ENCODE results near the gene SEMA3E. TPM values are rescaled to one million over a fixed set of nuclear protein-coding genes. Genes with fewer than 3 reads are reported as not detected.
"Not testable (repeated sequence)": the region's sequence is repeated elsewhere in the genome, so short reads cannot be mapped to it uniquely, and the experiment has no call there.

SEMA3E gene
- total RNA-seq, 1 donor from 2014 or later = 0.27 TPM

GRCh38 chr7:83467493-83467892 is 181.4 kb downstream of the SEMA3E start:
- no peak for DNase-seq
- intact Hi-C loops (cut with DNase I) = no loop called here

GRCh38 chr7:83466956-83467355 is 182.0 kb downstream of the SEMA3E start:
- intact Hi-C loops (cut with DNase I) = no loop called here
- DNase-seq = no peak
- no peak for ATAC-seq (ENCODE audit: poor library complexity)

More at GRCh38 chr7:83467493-83467892, 181.4 kb downstream of the SEMA3E start:
- ATAC-seq (ENCODE audit: poor library complexity) = no peak

GRCh38 chr7:83466187-83466923 is 182.6 kb downstream of the SEMA3E start:
- intact Hi-C loops (cut with DNase I) = no loop called here
- ATAC-seq (ENCODE audit: poor library complexity) (no peak), DNase-seq (no peak)

GRCh38 chr7:83465643-83466042 is 183.3 kb downstream of the SEMA3E start:
- ATAC-seq (ENCODE audit: poor library complexity) (no peak), DNase-seq (no peak)
- intact Hi-C loops (cut with DNase I) = no loop called here

- intact Hi-C loops (cut with DNase I); DNase-seq: not testable (repeated sequence)
These were observed 187.1 kb downstream of the SEMA3E start for GRCh38 chr7:83461820-83462219.

GRCh38 chr7:83459930-83460653 is 188.8 kb downstream of the SEMA3E start:
- intact Hi-C loops (cut with DNase I); ATAC-seq (ENCODE audit: poor library complexity); DNase-seq: not testable (repeated sequence)

More at GRCh38 chr7:83461820-83462219, 187.1 kb downstream of the SEMA3E start:
- ATAC-seq (ENCODE audit: poor library complexity) = not testable (repeated sequence)

- intact Hi-C loops (cut with DNase I); ATAC-seq (ENCODE audit: poor library complexity); DNase-seq: not testable (repeated sequence)
These were observed 189.6 kb downstream of the SEMA3E start for GRCh38 chr7:83459101-83459929.

GRCh38 chr7:83457022-83457892 is 191.7 kb downstream of the SEMA3E start:
- intact Hi-C loops (cut with DNase I) = no loop called here
- DNase-seq (no peak), ATAC-seq (ENCODE audit: poor library complexity) (no peak)

GRCh38 chr7:83456413-83456812 is 192.5 kb downstream of the SEMA3E start:
- no peak for ATAC-seq (ENCODE audit: poor library complexity)
- intact Hi-C loops (cut with DNase I) = no loop called here
- DNase-seq = no peak

GRCh38 chr7:83455612-83456011 is 193.3 kb downstream of the SEMA3E start:
- intact Hi-C loops (cut with DNase I) = no loop called here
- DNase-seq (no peak), ATAC-seq (ENCODE audit: poor library complexity) (no peak)

GRCh38 chr7:83452256-83452655 is 196.7 kb downstream of the SEMA3E start:
- DNase-seq (no peak), ATAC-seq (ENCODE audit: poor library complexity) (no peak)
- intact Hi-C loops (cut with DNase I) = no loop called here

GRCh38 chr7:83451501-83452045 is 197.4 kb downstream of the SEMA3E start:
- intact Hi-C loops (cut with DNase I) = no loop called here
- DNase-seq = no peak
- no peak for ATAC-seq (ENCODE audit: poor library complexity)

GRCh38 chr7:83449781-83450180 is 199.2 kb downstream of the SEMA3E start:
- ATAC-seq (ENCODE audit: poor library complexity) (no peak), DNase-seq (no peak)
- intact Hi-C loops (cut with DNase I) = no loop called here

GRCh38 chr7:83447681-83448080 is 201.3 kb downstream of the SEMA3E start:
- no peak for DNase-seq
- intact Hi-C loops (cut with DNase I) = no loop called here
- ATAC-seq (ENCODE audit: poor library complexity) = no peak

GRCh38 chr7:83446102-83446669 is 202.8 kb downstream of the SEMA3E start:
- intact Hi-C loops (cut with DNase I) = no loop called here
- DNase-seq = no peak
- ATAC-seq (ENCODE audit: poor library complexity) = no peak

GRCh38 chr7:83442911-83443310 is 206.0 kb downstream of the SEMA3E start:
- no peak for ATAC-seq (ENCODE audit: poor library complexity)

GRCh38 chr7:83439026-83439425 is 209.9 kb downstream of the SEMA3E start:
- intact Hi-C loops (cut with DNase I) = no loop called here
- DNase-seq (no peak), ATAC-seq (ENCODE audit: poor library complexity) (no peak)

More at GRCh38 chr7:83442911-83443310, 206.0 kb downstream of the SEMA3E start:
- intact Hi-C loops (cut with DNase I) = no loop called here
- no peak for DNase-seq

GRCh38 chr7:83430289-83430688 is 218.7 kb downstream of the SEMA3E start:
- intact Hi-C loops (cut with DNase I); ATAC-seq (ENCODE audit: poor library complexity); DNase-seq: not testable (repeated sequence)

Measured in Right ventricle myocardium superior (tissue), 1 donor.